GM21423 (cell line): ENCODE results near the gene ARHGAP5.
"Not testable (repeated sequence)": the region's sequence is repeated elsewhere in the genome, so short reads cannot be mapped to it uniquely, and the experiment has no call there.

Experiments used
- ATAC-seq: cut with Tn5 transposase; IDR thresholded peaks from one replicate; pipeline ENCODE4 v1.9.1; 2021; ENCODE audit warnings: mild to moderate bottlenecking, moderate library complexity; ENCODE audit not compliant: unreplicated experiment

Gene ARHGAP5

GRCh38 chr14:32109676-32110547 is 32.8 kb downstream of the ARHGAP5 start:
- ATAC-seq = no peak

GRCh38 chr14:32110548-32110896 is 33.4 kb downstream of the ARHGAP5 start:
- ATAC-seq = no peak

GRCh38 chr14:32121536-32121935 is 44.4 kb downstream of the ARHGAP5 start:
- ATAC-seq = no peak

GRCh38 chr14:32121948-32122347 is 44.8 kb downstream of the ARHGAP5 start:
- ATAC-seq = no peak

- ATAC-seq = not testable (repeated sequence)
Observed at GRCh38 chr14:32126899-32127730, 50.0 kb downstream of the ARHGAP5 start.

GRCh38 chr14:32127731-32128654 is 50.9 kb downstream of the ARHGAP5 start:
- not testable (repeated sequence) for ATAC-seq

GRCh38 chr14:32128703-32129102 is 51.6 kb downstream of the ARHGAP5 start:
- no peak for ATAC-seq

- ATAC-seq = no peak
Observed at GRCh38 chr14:32129124-32129523, 52.0 kb downstream of the ARHGAP5 start.

- ATAC-seq = not testable (repeated sequence)
Observed at GRCh38 chr14:32131689-32132088, 54.6 kb downstream of the ARHGAP5 start.

- ATAC-seq = no peak
Observed at GRCh38 chr14:32134448-32135097, 57.5 kb downstream of the ARHGAP5 start.

- ATAC-seq = no peak
Observed at GRCh38 chr14:32136027-32136825, 59.1 kb downstream of the ARHGAP5 start.

GRCh38 chr14:32137313-32137712 is 60.2 kb downstream of the ARHGAP5 start:
- no peak for ATAC-seq

- no peak for ATAC-seq
Observed at GRCh38 chr14:32137892-32138291, 60.8 kb downstream of the ARHGAP5 start.

- no peak for ATAC-seq
Observed at GRCh38 chr14:32142341-32142740, 65.2 kb downstream of the ARHGAP5 start.

- no peak for ATAC-seq
Observed at GRCh38 chr14:32142754-32143437, 65.8 kb downstream of the ARHGAP5 start.

GRCh38 chr14:32150392-32150791 is 73.3 kb downstream of the ARHGAP5 start:
- ATAC-seq = no peak

GRCh38 chr14:32166029-32166428 is 88.9 kb downstream of the ARHGAP5 start:
- ATAC-seq = peak; percentile 77

GRCh38 chr14:32166924-32167323 is 89.8 kb downstream of the ARHGAP5 start:
- ATAC-seq = no peak

GRCh38 chr14:32167907-32168306 is 90.8 kb downstream of the ARHGAP5 start:
- ATAC-seq = no peak
